CD4-positive, CD25-positive, alpha-beta regulatory T cell (primary cell): ENCODE measurements around the gene QPRT. TPM values are rescaled to one million over a fixed set of nuclear protein-coding genes. Genes with fewer than 3 reads are reported as not detected.
A peak's percentile ranks its signal among the peaks of the same experiment; 100 is the strongest.
"Not testable (repeated sequence)": the region's sequence is repeated elsewhere in the genome, so short reads cannot be mapped to it uniquely, and the experiment has no call there.

Experiments used
- ATAC-seq, 2 donors: fragments of 150-1000 bp; cut with Tn5 transposase; one replicate each; pipeline ENCODE4 v1.10.0; 2021; ENCODE audit warnings: low read depth in 2 of 2, moderate number of reproducible peaks in 2 of 2, moderate library complexity in 1 of 2
- DNase-seq, 3 donors: peaks; one replicate each; pipeline versions ENCODE4 v3.0.0 to v3.0.0-alpha.2; 2012 to 2022; ENCODE audit warnings: mixed read lengths in 1 of 3
- H3K27ac ChIP-seq: one replicate; pipeline ENCODE4 v1.7.0; 2013; ENCODE audit warnings: mild to moderate bottlenecking, low read length; ENCODE audit not compliant: insufficient read depth, poor library complexity, severe bottlenecking
- H3K27me3 ChIP-seq: one replicate; pipeline ENCODE4 v1.7.0; 2013; ENCODE audit warnings: low read length; ENCODE audit not compliant: control insufficient read depth, insufficient read depth
- H3K36me3 ChIP-seq: one replicate; pipeline ENCODE4 v1.7.0; 2013; ENCODE audit warnings: mild to moderate bottlenecking, low read length, moderate library complexity; ENCODE audit not compliant: control insufficient read depth, insufficient read depth
- H3K4me1 ChIP-seq: 2 replicates; pipeline ENCODE4 v1.7.0; 2013; ENCODE audit warnings: mild to moderate bottlenecking, low read length; ENCODE audit not compliant: insufficient read depth, control insufficient read depth, poor library complexity, severe bottlenecking
- H3K4me3 ChIP-seq: one replicate; pipeline ENCODE4 v1.7.0; 2013; ENCODE audit warnings: low read depth, mild to moderate bottlenecking, low read length, moderate library complexity
- H3K9me3 ChIP-seq, 2 experiments: 1 replicate in 1 of 2; 2 replicates in 1 of 2; pipeline ENCODE4 v1.7.0; 2013; ENCODE audit warnings: low read length in 2 of 2, mild to moderate bottlenecking in 1 of 2, moderate library complexity in 1 of 2; ENCODE audit not compliant: control insufficient read depth in 2 of 2
- H3K27ac Mint-ChIP-seq, 3 donors: one replicate each; pipeline ENCODE4 v1.8.0; 2020 to 2022; ENCODE audit warnings: mild to moderate bottlenecking in 3 of 3, mixed read lengths in 3 of 3, moderate library complexity in 2 of 3
- H3K27me3 Mint-ChIP-seq: one replicate; pipeline ENCODE4 v1.8.0; 2022; ENCODE audit warnings: mild to moderate bottlenecking, mixed read lengths
- H3K36me3 Mint-ChIP-seq: one replicate; pipeline ENCODE4 v1.8.0; 2020; ENCODE audit warnings: mixed read lengths
- H3K4me1 Mint-ChIP-seq, 4 donors: one replicate each; pipeline ENCODE4 v1.8.0; 2020 to 2022; ENCODE audit warnings: mixed read lengths in 4 of 4, mild to moderate bottlenecking in 1 of 4
- H3K4me3 Mint-ChIP-seq, 4 donors: one replicate each; pipeline ENCODE4 v1.8.0; 2020 to 2022; ENCODE audit warnings: mild to moderate bottlenecking in 4 of 4, mixed read lengths in 4 of 4, moderate library complexity in 3 of 4
- H3K9me3 Mint-ChIP-seq, 7 donors: one replicate each; pipeline ENCODE4 v1.8.0; 2020 to 2022; ENCODE audit warnings: mixed read lengths in 7 of 7, mild to moderate bottlenecking in 3 of 7, moderate library complexity in 2 of 7
- polyA plus RNA-seq, 4 donors: library from polyadenylated mRNA; unstranded; fragments of 300-500 nt; fragmentation: Illumina TruSeq; gene quantifications; one replicate each; pipeline ENCODE4 v1.2.3, GENCODE V29; 2021
- total RNA-seq: library from RNA; stranded (reverse); gene quantifications from one replicate; pipeline ENCODE4 v1.2.3, GENCODE V29; 2022

QPRT gene
- total and polyA plus RNA-seq, 5 donors from 2014 or later: 0.53 to 2.4 (median 0.72) TPM

DNA sequence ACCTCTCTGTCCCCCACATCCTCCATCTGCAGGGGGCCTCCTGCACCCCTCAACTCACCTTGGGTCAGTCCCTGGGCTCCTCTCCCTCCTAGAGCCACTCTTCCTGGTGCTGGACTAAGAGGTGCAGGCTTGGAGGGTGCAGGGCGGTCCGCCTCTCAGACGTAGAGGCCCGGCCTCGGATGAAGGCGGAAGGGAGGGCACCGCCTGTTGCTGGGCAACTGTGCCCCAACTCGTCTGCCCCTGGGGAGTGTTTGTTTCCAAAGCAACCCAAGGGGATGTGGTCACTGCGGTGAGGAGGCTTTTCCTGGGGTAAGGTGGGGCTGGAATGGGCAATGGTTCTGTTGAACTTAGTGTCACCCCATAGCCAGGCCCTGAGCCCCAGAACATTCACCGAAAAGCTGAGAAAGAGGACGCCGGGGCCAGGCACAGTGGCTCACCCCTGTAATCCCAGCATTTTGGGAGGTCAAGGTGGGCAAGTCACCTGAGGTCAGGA is 66.9 kb downstream of the QPRT start, which contains the start of gene C16orf54:
TSS of gene C16orf54 (minus strand) at position 138 of the 493 bp plus-strand sequence. CDS start 1,039 bp downstream, outside the sequence.
- H3K9me3 ChIP-seq: no peaks in the 10 kb centered on the region
- H3K4me3 ChIP-seq: peak within 1 kb of the TSS; percentile 83
- peaks cover 74% of the 10 kb centered on the region for H3K4me1 ChIP-seq
- Mint-ChIP-seq H3K4me1 (peaks cover 10 to 75% (median 44%) of the 10 kb centered on the region in 4 donors), H3K27ac (peak within 1 kb of the TSS; percentile 99 to 100 (median 99)), H3K4me3 (peak within 1 kb of the TSS; percentile 89 to 99 (median 96)), H3K36me3 (peaks cover 47% of the 10 kb centered on the region), H3K9me3 (peaks cover 0 to 2% (median 0%) of the 10 kb centered on the region in 7 donors), H3K27me3 (peaks cover 5% of the 10 kb centered on the region)
- H3K27me3 ChIP-seq: no peaks in the 10 kb centered on the region
- H3K36me3 ChIP-seq: peaks cover 34% of the 10 kb centered on the region
- DNase-seq (peak; percentile 86 to 97 (median 96)), ATAC-seq (peak; percentile 88 to 90)
- H3K27ac ChIP-seq: peak within 1 kb of the TSS; percentile 95

GRCh38 chr16:29746518-29746917 is 67.5 kb downstream of the QPRT start:
- ATAC-seq: not testable (repeated sequence)
- peaks cover 41% of the 10 kb centered on the region for H3K36me3 Mint-ChIP-seq

More at GRCh38 chr16:29746518-29746917, 67.5 kb downstream of the QPRT start:
- H3K9me3 Mint-ChIP-seq, H3K9me3 ChIP-seq, H3K27me3 ChIP-seq, DNase-seq, H3K27me3 Mint-ChIP-seq: not testable (repeated sequence)
- H3K27ac ChIP-seq: peak overlapping the region; percentile 95
- H3K36me3 ChIP-seq: peaks cover 29% of the 10 kb centered on the region
- Mint-ChIP-seq H3K4me1 (peaks cover 7 to 72% (median 38%) of the 10 kb centered on the region in 4 donors), H3K4me3 (peak overlapping the region; percentile 89 to 99 (median 96)), H3K27ac (peak overlapping the region; percentile 99 to 100 (median 99))
- H3K4me3 ChIP-seq: peak overlapping the region; percentile 83
- peaks cover 68% of the 10 kb centered on the region for H3K4me1 ChIP-seq

Other genes with a start within 250 kb of the QPRT start
- 7.4 TPM for gene BOLA2, start 224.8 kb upstream of the QPRT start, total RNA-seq
- 10 to 100 TPM; 19.0 to 41.9 (median 24.9) TPM for gene BOLA2, start 224.8 kb upstream of the QPRT start, polyA plus RNA-seq
- 20.0 TPM for gene SLX1B, start 224.6 kb upstream of the QPRT start, total RNA-seq
- 10 to 100 TPM in 3 of 4 donors, 1 to 10 TPM in 1; 8.7 to 20.6 (median 13.3) TPM for gene SLX1B, start 224.6 kb upstream of the QPRT start, polyA plus RNA-seq
- gene SULT1A4, start 219.3 kb upstream of the QPRT start, total RNA-seq: 0.54 TPM
- gene SULT1A4, start 219.3 kb upstream of the QPRT start, polyA plus RNA-seq: 1 to 10 TPM in 2 of 4 donors, under 1 TPM in 1, not detected in 1; 0.84 to 1.7 (median 1.3) TPM
- 170 TPM for gene NPIPB12, start 172.8 kb upstream of the QPRT start, total RNA-seq
- gene NPIPB12, start 172.8 kb upstream of the QPRT start, polyA plus RNA-seq: 1 to 10 TPM; 1.6 to 4.1 (median 2.5) TPM
- 149 TPM for gene SPN, start 15.9 kb upstream of the QPRT start, total RNA-seq
- 100 to 1,000 TPM; 103 to 135 (median 126) TPM for gene SPN, start 15.9 kb upstream of the QPRT start, polyA plus RNA-seq
- gene C16orf54, start 66.8 kb downstream of the QPRT start, total RNA-seq: 89.4 TPM
- gene C16orf54, start 66.8 kb downstream of the QPRT start, polyA plus RNA-seq: 10 to 100 TPM; 31.4 to 84.9 (median 57.2) TPM
- not detected for gene ZG16, start 99.1 kb downstream of the QPRT start, total RNA-seq
- not detected for gene ZG16, start 99.1 kb downstream of the QPRT start, polyA plus RNA-seq
- 89.1 TPM for gene KIF22, start 111.6 kb downstream of the QPRT start, total RNA-seq
- gene KIF22, start 111.6 kb downstream of the QPRT start, polyA plus RNA-seq: 10 to 100 TPM; 49.4 to 65.1 (median 56.1) TPM
- gene MAZ, start 127.3 kb downstream of the QPRT start, total RNA-seq: 224 TPM
- gene MAZ, start 127.3 kb downstream of the QPRT start, polyA plus RNA-seq: 10 to 100 TPM; 36.9 to 62.2 (median 44.5) TPM
- 1.9 TPM for gene PRRT2, start 133.0 kb downstream of the QPRT start, total RNA-seq
- gene PRRT2, start 133.0 kb downstream of the QPRT start, polyA plus RNA-seq: under 1 TPM in 2 of 4 donors, not detected in 2; 0.06 to 0.17 TPM
- gene PAGR1, start 137.0 kb downstream of the QPRT start, total RNA-seq: 15.6 TPM
- gene PAGR1, start 137.0 kb downstream of the QPRT start, polyA plus RNA-seq: 10 to 100 TPM; 41.0 to 48.8 (median 45.5) TPM
- 163 TPM for gene MVP, start 141.3 kb downstream of the QPRT start, total RNA-seq
- 100 to 1,000 TPM; 116 to 157 (median 133) TPM for gene MVP, start 141.3 kb downstream of the QPRT start, polyA plus RNA-seq
- 47.7 TPM for gene CDIPT, start 184.0 kb downstream of the QPRT start, total RNA-seq
- gene CDIPT, start 184.0 kb downstream of the QPRT start, polyA plus RNA-seq: 100 to 1,000 TPM; 100 to 122 (median 108) TPM
- not detected for gene SEZ6L2, start 220.4 kb downstream of the QPRT start, total RNA-seq
- gene SEZ6L2, start 220.4 kb downstream of the QPRT start, polyA plus RNA-seq: not detected
- not detected for gene ASPHD1, start 221.3 kb downstream of the QPRT start, total RNA-seq
- gene ASPHD1, start 221.3 kb downstream of the QPRT start, polyA plus RNA-seq: not detected
- 52.3 TPM for gene KCTD13, start 247.0 kb downstream of the QPRT start, total RNA-seq
- gene KCTD13, start 247.0 kb downstream of the QPRT start, polyA plus RNA-seq: 10 to 100 TPM in 2 of 4 donors, 1 to 10 TPM in 2; 7.0 to 12.8 (median 9.9) TPM